ENCODE results near the gene TSPAN14.

DNA sequence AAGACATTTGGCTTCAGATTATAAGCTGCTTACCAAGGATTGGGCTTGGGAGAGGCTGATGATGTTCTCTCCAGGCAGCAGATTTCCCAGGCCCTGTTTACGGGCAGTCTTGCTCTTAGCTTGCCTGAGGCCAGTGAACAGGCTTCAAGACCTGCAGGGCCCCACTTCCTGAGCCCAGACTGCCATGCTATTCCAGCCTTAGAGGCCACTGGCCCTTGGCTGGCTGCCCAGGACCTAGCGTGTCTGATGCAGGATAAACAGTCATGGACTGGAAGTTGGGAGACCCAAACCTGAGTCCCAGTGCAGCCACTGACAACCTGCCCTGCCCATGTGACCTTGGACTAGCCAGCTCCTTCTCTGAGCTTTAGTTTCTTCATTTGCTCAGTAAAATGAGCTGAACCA lies 42.8 kb upstream of the TSPAN14 start:
- TF ChIP-seq, protein P1, sequence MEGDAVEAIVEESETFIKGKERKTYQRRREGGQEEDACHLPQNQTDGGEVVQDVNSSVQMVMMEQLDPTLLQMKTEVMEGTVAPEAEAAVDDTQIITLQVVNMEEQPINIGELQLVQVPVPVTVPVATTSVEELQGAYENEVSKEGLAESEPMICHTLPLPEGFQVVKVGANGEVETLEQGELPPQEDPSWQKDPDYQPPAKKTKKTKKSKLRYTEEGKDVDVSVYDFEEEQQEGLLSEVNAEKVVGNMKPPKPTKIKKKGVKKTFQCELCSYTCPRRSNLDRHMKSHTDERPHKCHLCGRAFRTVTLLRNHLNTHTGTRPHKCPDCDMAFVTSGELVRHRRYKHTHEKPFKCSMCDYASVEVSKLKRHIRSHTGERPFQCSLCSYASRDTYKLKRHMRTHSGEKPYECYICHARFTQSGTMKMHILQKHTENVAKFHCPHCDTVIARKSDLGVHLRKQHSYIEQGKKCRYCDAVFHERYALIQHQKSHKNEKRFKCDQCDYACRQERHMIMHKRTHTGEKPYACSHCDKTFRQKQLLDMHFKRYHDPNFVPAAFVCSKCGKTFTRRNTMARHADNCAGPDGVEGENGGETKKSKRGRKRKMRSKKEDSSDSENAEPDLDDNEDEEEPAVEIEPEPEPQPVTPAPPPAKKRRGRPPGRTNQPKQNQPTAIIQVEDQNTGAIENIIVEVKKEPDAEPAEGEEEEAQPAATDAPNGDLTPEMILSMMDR (IDR thresholded peaks at IDR 0.05) = no peak
- TF ChIP-seq POLR2A (IDR thresholded peaks at IDR 0.05) = no peak
